ENCODE data around the gene ZNF714.

Gene ZNF714

GRCh38 chr19:21098291-21098690, 16.3 kb downstream of the ZNF714 start:
- no peak overlapping the region for H3K27ac ChIP-seq
- no peaks in the 10 kb centered on the region for H3K9me3 ChIP-seq
- H3K4me3 ChIP-seq (ENCODE audit: low read depth in 1 of 2, low read length in 1 of 2): no peak overlapping the region
- no peaks in the 10 kb centered on the region for H3K27me3 ChIP-seq
- no peaks in the 10 kb centered on the region for H3K4me1 ChIP-seq (ENCODE audit: control insufficient read depth in 1 of 2, insufficient read depth in 1 of 2, low read depth in 1 of 2, low read length in 1 of 2)
- no peaks in the 10 kb centered on the region for H3K36me3 ChIP-seq
- TF ChIP-seq CTCF (IDR thresholded peaks at IDR 0.05): no peak

- H3K36me3 ChIP-seq: peaks cover 3% of the 10 kb centered on the region
- H3K27me3 ChIP-seq: no peaks in the 10 kb centered on the region
- no peak overlapping the region for H3K4me3 ChIP-seq (ENCODE audit: low read depth in 1 of 2, low read length in 1 of 2)
- no peak for TF ChIP-seq CTCF (IDR thresholded peaks at IDR 0.05)
- no peaks in the 10 kb centered on the region for H3K9me3 ChIP-seq
- H3K4me1 ChIP-seq (ENCODE audit: control insufficient read depth in 1 of 2, insufficient read depth in 1 of 2, low read depth in 1 of 2, low read length in 1 of 2): no peaks in the 10 kb centered on the region
- H3K27ac ChIP-seq: no peak overlapping the region
Measured at GRCh38 chr19:21101521-21102242, 19.7 kb downstream of the ZNF714 start.

GRCh38 chr19:21109116-21109515, 27.1 kb downstream of the ZNF714 start:
- H3K27ac ChIP-seq: no peak overlapping the region
- no peaks in the 10 kb centered on the region for H3K27me3 ChIP-seq
- peaks cover 8% of the 10 kb centered on the region for H3K36me3 ChIP-seq
- H3K9me3 ChIP-seq: no peaks in the 10 kb centered on the region
- H3K4me1 ChIP-seq (ENCODE audit: control insufficient read depth in 1 of 2, insufficient read depth in 1 of 2, low read depth in 1 of 2, low read length in 1 of 2): no peaks in the 10 kb centered on the region
- no peak overlapping the region for H3K4me3 ChIP-seq (ENCODE audit: low read depth in 1 of 2, low read length in 1 of 2)
- TF ChIP-seq CTCF (IDR thresholded peaks at IDR 0.05): no peak

- peaks cover 6% of the 10 kb centered on the region for H3K36me3 ChIP-seq
- no peak for TF ChIP-seq CTCF (IDR thresholded peaks at IDR 0.05)
- H3K4me1 ChIP-seq (ENCODE audit: control insufficient read depth in 1 of 2, insufficient read depth in 1 of 2, low read depth in 1 of 2, low read length in 1 of 2): no peaks in the 10 kb centered on the region
- H3K4me3 ChIP-seq (ENCODE audit: low read depth in 1 of 2, low read length in 1 of 2): no peak overlapping the region
- H3K27me3 ChIP-seq: no peaks in the 10 kb centered on the region
- H3K9me3 ChIP-seq: no peaks in the 10 kb centered on the region
- H3K27ac ChIP-seq: no peak overlapping the region
Measured at GRCh38 chr19:21110183-21110582, 28.2 kb downstream of the ZNF714 start.

- Histone ChIP-seq H3K4me3 (ENCODE audit: low read depth in 1 of 2, low read length in 1 of 2) (no peak overlapping the region), H3K9me3 (no peaks in the 10 kb centered on the region), H3K36me3 (peaks cover 17% of the 10 kb centered on the region), H3K27ac (no peak overlapping the region), H3K4me1 (ENCODE audit: control insufficient read depth in 1 of 2, insufficient read depth in 1 of 2, low read depth in 1 of 2, low read length in 1 of 2) (no peaks in the 10 kb centered on the region), H3K27me3 (no peaks in the 10 kb centered on the region)
- TF ChIP-seq CTCF (IDR thresholded peaks at IDR 0.05): no peak
Measured at GRCh38 chr19:21115430-21115829, 33.4 kb downstream of the ZNF714 start.

All from neutrophil (primary cell).